Smooth muscle cell (in vitro differentiated cells): ENCODE measurements around the gene SBNO2. TPM values are rescaled to one million over a fixed set of nuclear protein-coding genes. Genes with fewer than 3 reads are reported as not detected.
"Not testable (repeated sequence)": the region's sequence is repeated elsewhere in the genome, so short reads cannot be mapped to it uniquely, and the experiment has no call there.

Experiments used
- DNase-seq: peaks from one replicate; lab custom pipeline; 2025; ENCODE audit not compliant: unreplicated experiment; lab: John Stamatoyannopoulos, UW
- H2AFZ ChIP-seq: fragments of 200-600 bp; sonication (generic); 2 replicates; pipeline ENCODE4 v1.6.0; 2016; ENCODE audit warnings: antibody characterized with exemption, low read depth, mild to moderate bottlenecking
- H3F3A ChIP-seq: fragments of 200-600 bp; sonication (generic); 2 replicates; pipeline ENCODE4 v1.6.0; 2017; ENCODE audit warnings: antibody characterized with exemption, low read depth
- H3K27ac ChIP-seq: fragments of 200-600 bp; sonication (generic); 2 replicates; pipeline ENCODE4 v1.5.1; 2016; ENCODE audit warnings: low read depth, mild to moderate bottlenecking
- H3K27me3 ChIP-seq: fragments of 200-600 bp; sonication (generic); 2 replicates; pipeline ENCODE4 v1.6.1; 2016; ENCODE audit warnings: low read depth, mild to moderate bottlenecking
- H3K36me3 ChIP-seq: fragments of 200-600 bp; sonication (generic); 2 replicates; pipeline ENCODE4 v1.5.1; 2016; ENCODE audit warnings: low read depth
- H3K4me1 ChIP-seq: fragments of 200-600 bp; sonication (generic); 2 replicates; pipeline ENCODE4 v1.5.1; 2016; ENCODE audit warnings: low read depth
- H3K4me2 ChIP-seq: fragments of 200-600 bp; sonication (generic); 2 replicates; pipeline ENCODE4 v1.6.0; 2016; ENCODE audit warnings: mild to moderate bottlenecking
- H3K4me3 ChIP-seq: fragments of 200-600 bp; sonication (generic); 2 replicates; pipeline ENCODE4 v1.5.1; 2016; ENCODE audit warnings: mild to moderate bottlenecking
- H3K79me2 ChIP-seq: fragments of 200-600 bp; sonication (generic); 2 replicates; pipeline ENCODE4 v1.6.0; 2016; ENCODE audit warnings: low read depth, mild to moderate bottlenecking
- H3K9ac ChIP-seq: fragments of 200-600 bp; sonication (generic); 2 replicates; pipeline ENCODE4 v1.6.0; 2016; ENCODE audit warnings: low read depth
- H3K9me3 ChIP-seq: fragments of 200-600 bp; sonication (generic); replicated peaks from 2 replicates; pipeline ENCODE4 v1.5.1; 2016; ENCODE audit warnings: low read depth
- H4K20me1 ChIP-seq: fragments of 200-600 bp; sonication (generic); 2 replicates; pipeline ENCODE4 v1.6.0; 2016; ENCODE audit warnings: low read depth
- WGBS: methylation state at CpG from one replicate; pipeline ENCODE4 v1.1.7; 2016; ENCODE audit warnings: low lambda C conversion rate; 5-methylcytosine and 5-hydroxymethylcytosine counted together
- polyA plus RNA-seq: library from polyadenylated mRNA; unstranded; fragments of >200 nt; fragmentation: Nextera tagmentation; extraction: Ambion mirVana; gene quantifications from 2 replicates; pipeline ENCODE4 v1.2.1, GENCODE V29; 2016
- total RNA-seq: library from RNA; depleted of rRNA; stranded (reverse); fragments of >200 nt; gene quantifications from 2 replicates; pipeline ENCODE4 v1.2.3, GENCODE V29; 2014
- TF ChIP-seq, protein P1 (sequence below): fragments of 200-600 bp; sonication (generic); IDR thresholded peaks from 2 replicates; pipeline ENCODE4 v1.5.1; 2017; ENCODE audit warnings: borderline replicate concordance, mild to moderate bottlenecking, antibody characterized with exemption; ENCODE audit not compliant: insufficient read depth, poor library complexity, severe bottlenecking

The SBNO2 gene
- total and polyA plus RNA-seq, 2 experiments from 2014 or later = 16.4 to 17.6 TPM

DNA sequence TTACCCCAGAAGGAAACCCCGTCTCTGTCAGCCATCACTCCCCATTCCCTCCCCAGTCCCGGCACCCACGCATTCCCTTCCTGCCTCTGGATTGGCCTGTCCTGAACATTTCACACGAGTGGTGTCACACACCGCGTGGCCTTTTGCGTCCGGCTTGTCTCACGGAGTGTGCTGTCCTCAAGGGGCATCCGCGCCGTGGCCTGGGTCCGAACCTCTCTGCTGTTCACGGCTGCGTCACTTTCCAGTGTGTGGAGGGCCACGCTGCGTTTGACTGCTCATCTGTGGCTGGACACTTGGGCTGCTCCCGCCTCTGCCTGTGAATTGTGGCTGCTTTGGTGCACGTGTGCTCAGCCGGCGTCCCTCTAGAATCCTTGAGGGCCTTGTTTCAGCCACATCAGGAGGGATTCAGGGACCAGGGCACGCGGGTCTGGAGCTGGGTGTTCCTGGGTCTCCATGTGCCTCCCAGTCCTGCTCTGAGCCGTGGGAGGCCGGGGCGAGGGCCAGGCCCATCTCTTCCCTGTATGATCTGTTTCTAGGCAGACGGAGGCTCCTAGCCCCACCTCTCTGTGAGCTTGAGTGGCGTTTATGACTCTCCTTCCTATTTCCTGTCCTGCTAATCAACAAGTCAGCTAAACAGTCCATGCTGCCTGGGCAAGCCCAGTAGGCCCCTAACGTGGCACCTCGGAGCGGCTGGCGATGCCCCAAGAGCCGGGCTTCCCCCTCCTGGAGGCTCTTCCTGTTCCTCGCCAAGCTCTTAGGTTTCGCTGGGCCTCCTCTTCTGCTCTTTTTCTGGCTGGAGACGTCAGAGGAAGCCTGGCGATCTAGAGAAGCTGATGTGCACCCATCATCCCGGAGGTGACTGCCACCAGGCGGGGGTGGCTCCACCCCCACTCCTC is 39.6 kb upstream of the SBNO2 start:
- H3F3A ChIP-seq = peaks cover 18% of the 10 kb centered on the region
- no peak overlapping the region for H2AFZ ChIP-seq
- H3K4me1 ChIP-seq = peaks cover 24% of the 10 kb centered on the region
- peak overlapping the region; percentile 71 for H3K4me2 ChIP-seq
- H4K20me1 ChIP-seq = peaks cover 43% of the 10 kb centered on the region
- no peaks in the 10 kb centered on the region for H3K36me3 ChIP-seq
- peak overlapping the region; percentile 77 for H3K27ac ChIP-seq
- peak; percentile 29 for DNase-seq
- no peaks in the 10 kb centered on the region for H3K27me3 ChIP-seq
- TF ChIP-seq, protein P1, sequence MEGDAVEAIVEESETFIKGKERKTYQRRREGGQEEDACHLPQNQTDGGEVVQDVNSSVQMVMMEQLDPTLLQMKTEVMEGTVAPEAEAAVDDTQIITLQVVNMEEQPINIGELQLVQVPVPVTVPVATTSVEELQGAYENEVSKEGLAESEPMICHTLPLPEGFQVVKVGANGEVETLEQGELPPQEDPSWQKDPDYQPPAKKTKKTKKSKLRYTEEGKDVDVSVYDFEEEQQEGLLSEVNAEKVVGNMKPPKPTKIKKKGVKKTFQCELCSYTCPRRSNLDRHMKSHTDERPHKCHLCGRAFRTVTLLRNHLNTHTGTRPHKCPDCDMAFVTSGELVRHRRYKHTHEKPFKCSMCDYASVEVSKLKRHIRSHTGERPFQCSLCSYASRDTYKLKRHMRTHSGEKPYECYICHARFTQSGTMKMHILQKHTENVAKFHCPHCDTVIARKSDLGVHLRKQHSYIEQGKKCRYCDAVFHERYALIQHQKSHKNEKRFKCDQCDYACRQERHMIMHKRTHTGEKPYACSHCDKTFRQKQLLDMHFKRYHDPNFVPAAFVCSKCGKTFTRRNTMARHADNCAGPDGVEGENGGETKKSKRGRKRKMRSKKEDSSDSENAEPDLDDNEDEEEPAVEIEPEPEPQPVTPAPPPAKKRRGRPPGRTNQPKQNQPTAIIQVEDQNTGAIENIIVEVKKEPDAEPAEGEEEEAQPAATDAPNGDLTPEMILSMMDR = no peak
- WGBS = 68% methylated on average over 39 of the region's 39 CpGs
- H3K4me3 ChIP-seq = no peak overlapping the region
- no peaks in the 10 kb centered on the region for H3K9me3 ChIP-seq
- peaks cover 98% of the 10 kb centered on the region for H3K79me2 ChIP-seq
- H3K9ac ChIP-seq = no peak overlapping the region

DNA sequence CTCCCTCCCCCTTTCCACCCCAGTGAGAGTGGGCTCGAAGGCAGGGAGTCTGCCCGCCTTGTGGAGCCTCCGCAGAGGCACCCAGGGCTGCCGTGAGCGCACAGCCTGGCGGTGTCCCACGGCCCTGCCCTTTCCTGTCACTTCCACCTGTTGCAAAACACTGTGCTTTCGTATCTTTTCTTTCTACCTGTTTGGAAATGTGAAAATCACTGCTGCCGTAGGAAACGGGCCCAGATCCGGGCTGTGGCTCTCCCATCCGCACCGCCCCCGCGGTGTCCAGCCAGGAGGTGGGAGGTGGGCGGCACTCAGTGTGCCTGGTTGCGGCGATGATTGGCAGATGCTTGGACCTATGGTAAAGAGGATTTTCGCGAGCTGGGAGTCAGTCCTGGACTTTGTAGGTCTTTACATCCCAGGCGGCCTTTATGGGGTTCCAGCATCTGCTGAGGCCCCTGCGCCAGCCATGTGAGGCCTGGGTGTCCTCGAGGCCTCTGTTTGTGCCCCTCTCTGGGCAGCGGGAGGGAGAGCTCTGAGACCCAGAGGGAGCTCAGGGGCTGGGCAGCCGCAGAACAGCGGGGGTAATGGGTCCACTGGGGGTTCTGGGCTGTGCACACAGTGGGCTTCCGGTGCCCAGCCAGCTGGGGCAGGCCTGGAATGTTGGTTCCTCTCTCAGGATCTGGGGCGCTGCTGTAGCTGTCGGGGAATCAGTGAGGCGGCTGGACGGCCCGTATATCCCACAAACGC is 37.6 kb upstream of the SBNO2 start:
- no peak overlapping the region for H3K4me3 ChIP-seq
- H3K36me3 ChIP-seq = no peaks in the 10 kb centered on the region
- H3K27me3 ChIP-seq = no peaks in the 10 kb centered on the region
- H3K4me1 ChIP-seq = peaks cover 37% of the 10 kb centered on the region
- H3K9me3 ChIP-seq = no peaks in the 10 kb centered on the region
- DNase-seq = no peak
- H2AFZ ChIP-seq = no peak overlapping the region
- peaks cover 18% of the 10 kb centered on the region for H3F3A ChIP-seq
- H3K79me2 ChIP-seq = peaks cover 98% of the 10 kb centered on the region
- no peak overlapping the region for H3K9ac ChIP-seq
- 91% methylated on average over 33 of the region's 33 CpGs for WGBS
- H3K4me2 ChIP-seq = no peak overlapping the region
- H3K27ac ChIP-seq = peak overlapping the region; percentile 4
- TF ChIP-seq, protein P1 = no peak
- peaks cover 45% of the 10 kb centered on the region for H4K20me1 ChIP-seq

DNA sequence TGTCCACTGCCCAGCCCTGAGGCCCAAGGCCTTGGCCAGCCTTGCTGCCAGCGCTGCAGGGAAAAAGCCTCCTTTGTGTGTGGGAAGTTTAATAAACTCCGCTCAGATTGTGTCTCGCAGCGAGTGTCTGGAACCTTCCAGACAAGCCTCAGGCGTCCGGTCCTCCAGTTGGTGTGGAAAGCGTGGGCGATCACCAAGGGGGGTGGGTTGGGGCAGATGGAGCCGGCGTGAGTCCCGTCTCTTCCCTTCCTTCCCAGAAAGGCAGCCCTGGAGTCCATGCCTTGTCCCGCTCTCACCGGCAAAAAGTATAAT is 36.1 kb upstream of the SBNO2 start:
- Histone ChIP-seq H3K27me3 (no peaks in the 10 kb centered on the region), H3F3A (peaks cover 18% of the 10 kb centered on the region), H3K9me3 (no peaks in the 10 kb centered on the region), H4K20me1 (peaks cover 39% of the 10 kb centered on the region), H3K4me2 (peak overlapping the region; percentile 71), H3K36me3 (no peaks in the 10 kb centered on the region), H2AFZ (no peak overlapping the region), H3K4me1 (peaks cover 37% of the 10 kb centered on the region), H3K79me2 (peaks cover 89% of the 10 kb centered on the region), H3K9ac (peak overlapping the region; percentile 43), H3K4me3 (no peak overlapping the region), H3K27ac (peak overlapping the region; percentile 87)
- 35% methylated on average over 13 of the region's 13 CpGs for WGBS
- no peak for DNase-seq
- TF ChIP-seq, protein P1 = no peak

DNA sequence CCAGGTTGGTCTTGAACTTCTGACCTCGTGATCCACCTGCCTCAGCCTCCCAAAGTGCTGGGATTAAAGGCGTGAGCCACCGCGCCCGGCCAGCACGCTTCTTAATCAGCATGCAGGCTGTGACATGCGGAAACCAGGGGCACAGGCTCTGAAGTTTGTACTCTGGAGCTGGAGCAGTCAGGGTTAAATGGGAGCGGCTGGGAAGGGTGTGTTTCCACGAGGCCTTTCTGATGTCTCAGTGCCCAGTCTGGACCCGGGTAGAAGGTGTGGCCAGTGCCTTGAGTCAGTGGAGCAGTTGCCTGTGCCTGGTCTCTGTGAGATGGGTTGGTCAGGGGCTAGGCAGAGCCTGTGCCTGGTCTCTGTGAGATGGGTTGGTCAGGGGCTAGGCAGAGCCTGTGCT is 34.8 kb upstream of the SBNO2 start:
- H3K9me3 ChIP-seq, H3K27ac ChIP-seq, H3K4me3 ChIP-seq, DNase-seq, H2AFZ ChIP-seq, H3K36me3 ChIP-seq, H3K27me3 ChIP-seq, H3K9ac ChIP-seq: not testable (repeated sequence)
- WGBS = 80% methylated on average over 10 of the region's 10 CpGs
- peaks cover 25% of the 10 kb centered on the region for H3F3A ChIP-seq
- H3K4me1 ChIP-seq = peaks cover 29% of the 10 kb centered on the region
- H3K79me2 ChIP-seq = peaks cover 75% of the 10 kb centered on the region
- H3K4me2 ChIP-seq = peak overlapping the region; percentile 36
- H4K20me1 ChIP-seq = peaks cover 29% of the 10 kb centered on the region
